Measurements from ENCODE around the gene TSPAN14.
"Not testable (repeated sequence)": the region's sequence is repeated elsewhere in the genome, so short reads cannot be mapped to it uniquely, and the experiment has no call there.

The TSPAN14 gene

DNA sequence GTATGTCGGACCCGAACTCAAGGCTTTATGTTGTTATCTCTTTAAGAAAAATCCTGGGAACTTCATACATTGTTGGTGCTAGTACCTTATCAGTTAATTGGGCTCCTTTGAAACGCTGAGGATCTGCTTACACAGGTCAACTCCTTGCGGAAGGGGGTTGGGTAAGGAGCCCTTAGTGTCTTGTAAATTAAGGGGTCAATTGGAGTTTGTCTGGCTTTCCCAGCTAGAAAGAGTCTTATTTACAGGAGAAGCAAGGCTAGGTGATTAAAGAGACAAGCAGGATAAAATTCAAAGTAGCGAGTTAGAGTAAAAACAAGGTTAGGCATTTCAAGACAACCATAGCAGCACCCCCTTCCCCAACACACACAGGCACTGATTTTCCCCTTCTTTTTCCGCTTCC, 36.9 kb upstream of the TSPAN14 start:
- in situ Hi-C loops (cut with HindIII; ENCODE audit: low pct_ligation_motif_present, low pct_unique_long_range_greater_than_20kb, low sequenced_read_pairs); DNase-seq: not testable (repeated sequence)

DNA sequence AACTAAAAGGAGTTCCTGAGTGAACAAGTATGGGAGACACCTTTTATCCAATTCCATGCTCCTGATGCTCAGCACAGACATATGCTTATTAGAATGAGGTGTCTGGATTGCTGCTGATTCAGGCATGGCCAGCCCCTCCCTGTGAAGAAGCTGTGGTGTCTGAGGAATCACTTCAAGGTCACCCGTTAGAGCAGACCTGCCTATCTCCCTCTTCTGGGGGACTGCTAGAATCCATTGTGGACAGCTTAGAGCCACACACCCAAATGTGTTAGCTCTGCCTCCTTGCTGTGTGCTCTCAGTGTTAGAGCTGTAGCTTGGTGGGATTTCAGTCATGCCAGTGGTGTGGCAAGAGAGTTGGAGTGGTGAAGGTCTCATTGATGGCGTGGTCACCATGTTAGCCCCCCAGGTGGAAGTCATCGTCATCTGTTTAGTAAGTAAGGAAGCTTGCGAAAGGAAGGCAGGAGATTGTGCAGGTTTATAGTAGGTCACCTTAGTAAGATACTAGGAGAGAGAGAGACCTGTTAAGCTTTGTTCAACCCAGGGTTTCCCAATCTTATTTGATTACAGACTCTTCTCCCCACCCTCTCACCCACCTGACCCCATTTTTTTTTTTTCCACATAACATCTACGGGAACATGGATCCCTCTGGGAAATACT, 32.9 kb upstream of the TSPAN14 start:
- in situ Hi-C loops (cut with HindIII; ENCODE audit: low pct_ligation_motif_present, low pct_unique_long_range_greater_than_20kb, low sequenced_read_pairs), result no loop called here
- no peak for DNase-seq

DNA sequence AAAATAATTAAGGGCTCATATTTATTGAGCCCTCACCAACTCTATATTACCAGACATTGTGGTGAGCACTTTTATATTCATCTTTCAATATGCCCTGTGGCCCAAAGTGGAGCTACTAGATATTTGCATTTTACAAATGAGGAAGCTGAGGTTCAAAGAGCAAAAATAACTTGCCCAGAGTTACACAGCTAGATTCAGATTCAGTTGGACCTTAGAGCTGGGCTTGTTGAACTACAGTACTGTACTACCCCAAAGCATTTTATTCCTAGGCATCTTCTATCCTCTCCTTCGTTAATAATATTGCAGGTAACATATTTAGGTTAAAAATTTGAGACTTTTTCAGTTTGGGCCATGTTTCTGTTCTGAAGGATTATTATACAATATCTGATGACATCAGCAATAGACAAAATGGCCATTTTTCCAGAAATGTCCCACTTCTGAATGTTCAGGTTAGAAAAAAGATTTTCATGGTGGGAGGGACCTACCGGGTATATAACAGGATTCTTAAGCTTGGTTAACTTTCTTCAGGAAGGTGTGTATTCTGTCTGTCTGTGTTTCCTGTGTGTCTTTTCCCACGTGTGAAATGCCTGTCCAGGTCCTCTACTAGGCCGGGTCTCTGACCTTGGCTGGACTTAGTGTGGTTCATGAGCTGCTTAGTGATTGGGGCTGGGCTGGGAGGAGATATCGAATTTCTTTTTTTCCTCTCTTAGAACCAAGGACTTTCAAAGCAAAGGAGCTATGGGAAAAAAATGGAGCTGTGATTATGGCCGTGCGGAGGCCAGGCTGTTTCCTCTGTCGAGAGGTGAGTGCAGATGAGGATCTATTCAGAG, 32.2 kb upstream of the TSPAN14 start:
- DNase-seq, result no peak
- in situ Hi-C loops (cut with HindIII; ENCODE audit: low pct_ligation_motif_present, low pct_unique_long_range_greater_than_20kb, low sequenced_read_pairs), result no loop called here

DNA sequence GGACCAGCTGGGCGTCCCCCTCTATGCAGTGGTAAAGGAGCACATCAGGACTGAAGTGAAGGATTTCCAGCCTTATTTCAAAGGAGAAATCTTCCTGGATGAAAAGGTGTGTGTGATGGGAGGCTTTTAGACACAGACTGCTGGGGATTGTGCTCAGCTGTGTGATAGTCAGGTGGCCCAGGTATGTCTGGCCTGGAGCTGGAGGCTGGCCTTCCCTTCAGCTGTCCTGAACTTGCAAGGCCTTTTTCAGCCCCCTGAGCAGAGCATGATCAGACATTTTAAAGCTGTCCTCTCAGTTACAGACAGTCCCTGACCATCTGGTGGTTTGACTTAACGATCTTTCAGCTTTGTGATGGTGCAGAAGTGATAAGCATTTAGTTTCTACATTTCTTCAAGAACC, 28.2 kb upstream of the TSPAN14 start:
- in situ Hi-C loops (cut with HindIII; ENCODE audit: low pct_ligation_motif_present, low pct_unique_long_range_greater_than_20kb, low sequenced_read_pairs), result no loop called here
- no peak for DNase-seq

DNA sequence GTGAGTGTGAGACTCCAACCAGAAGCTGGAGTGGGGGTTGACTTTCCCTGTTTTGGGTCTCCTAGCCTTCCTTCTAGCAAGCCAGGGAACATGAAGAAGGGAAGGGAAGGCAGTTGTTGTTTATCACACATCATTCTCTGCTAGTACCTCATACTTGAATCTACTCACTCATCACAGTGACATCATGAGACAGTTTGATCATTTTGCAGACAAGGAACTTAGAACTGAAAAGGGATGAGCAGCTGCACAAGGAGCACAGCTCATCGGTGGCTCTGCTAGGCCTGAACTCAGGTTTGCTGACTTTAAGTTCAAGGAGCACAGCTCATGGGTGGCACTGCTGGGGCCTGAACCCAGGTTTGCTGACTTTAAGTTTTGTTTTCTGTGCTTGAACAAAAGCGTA, 26.6 kb upstream of the TSPAN14 start:
- no peak for DNase-seq
- in situ Hi-C loops (cut with HindIII; ENCODE audit: low pct_ligation_motif_present, low pct_unique_long_range_greater_than_20kb, low sequenced_read_pairs), result no loop called here

DNA sequence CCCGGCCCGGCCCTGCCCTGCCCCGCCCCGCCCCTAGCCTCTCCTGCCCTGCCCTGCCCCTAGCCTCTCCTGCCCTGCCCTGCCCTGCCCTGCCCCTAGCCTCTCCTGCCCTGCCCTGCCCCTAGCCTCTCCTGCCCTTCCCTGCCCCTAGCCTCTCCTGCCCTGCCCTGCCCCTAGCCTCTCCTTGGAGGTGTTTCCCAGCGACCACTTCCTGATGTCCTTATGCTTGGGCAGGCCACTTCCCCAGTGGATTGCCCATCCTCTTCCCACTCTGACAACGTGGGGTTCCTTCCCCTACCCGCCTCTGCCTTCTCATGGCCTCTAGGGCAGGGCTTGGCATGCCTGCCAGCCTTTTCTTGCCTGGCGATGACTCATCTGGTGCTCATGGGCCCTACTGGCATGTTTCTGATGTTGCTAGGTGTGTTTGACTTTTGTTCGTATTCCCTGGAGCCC, 24.6 kb upstream of the TSPAN14 start:
- DNase-seq, result peak; percentile 87
- in situ Hi-C loops (cut with HindIII; ENCODE audit: low pct_ligation_motif_present, low pct_unique_long_range_greater_than_20kb, low sequenced_read_pairs), result no loop called here

DNA sequence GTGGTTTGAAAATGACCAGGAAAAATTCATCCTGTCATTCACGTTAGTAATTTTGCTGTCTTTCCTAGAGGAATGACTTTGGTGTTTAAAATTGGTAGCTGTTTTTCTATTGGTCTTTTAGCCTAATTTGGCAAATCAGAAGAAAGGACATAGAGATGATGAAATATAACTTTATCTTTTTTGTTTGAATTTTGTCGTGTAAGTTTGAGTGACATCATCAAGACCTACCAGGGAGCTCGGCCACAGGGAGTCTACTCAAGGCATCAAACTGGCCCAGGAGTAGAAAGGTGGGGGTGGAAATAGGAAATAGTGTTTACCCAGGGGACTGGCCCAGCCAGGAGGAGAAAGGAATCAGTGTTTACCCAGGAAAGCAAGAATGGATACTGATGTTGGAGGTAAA, 21.0 kb upstream of the TSPAN14 start:
- in situ Hi-C loops (cut with HindIII; ENCODE audit: low pct_ligation_motif_present, low pct_unique_long_range_greater_than_20kb, low sequenced_read_pairs), result no loop called here

DNA sequence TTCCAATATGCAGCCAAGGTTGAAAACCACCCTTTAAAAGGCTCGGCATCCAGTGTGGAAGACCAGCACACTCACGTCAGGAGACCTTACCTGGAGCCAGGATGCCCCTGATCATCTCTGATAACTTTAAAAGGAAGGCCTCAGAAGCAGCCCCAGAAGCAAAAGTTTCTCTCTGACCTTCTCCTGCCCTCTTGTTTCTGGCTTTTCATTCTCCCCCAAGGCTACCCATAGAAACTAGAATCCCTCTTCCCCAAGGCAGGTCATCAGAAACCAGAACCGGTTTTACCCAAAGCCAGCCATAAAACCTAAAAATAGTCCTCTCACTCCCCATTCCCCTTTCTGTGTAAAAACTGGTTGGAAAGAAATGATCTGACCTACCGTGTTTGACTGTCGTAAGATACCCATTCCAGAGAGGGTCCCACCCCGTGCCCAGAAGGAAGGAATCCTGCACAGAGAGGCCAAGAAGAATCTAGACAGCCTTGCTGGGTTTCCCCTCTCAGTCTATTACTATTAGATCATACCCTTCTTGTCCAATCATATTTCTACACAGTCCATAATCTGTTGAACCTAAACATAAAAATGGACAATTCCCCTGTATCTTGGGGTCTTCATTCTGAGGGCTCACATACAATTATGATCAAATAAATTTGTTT, 17.5 kb upstream of the TSPAN14 start:
- in situ Hi-C loops (cut with HindIII; ENCODE audit: low pct_ligation_motif_present, low pct_unique_long_range_greater_than_20kb, low sequenced_read_pairs), result no loop called here
- DNase-seq, result no peak

More for the DNA sequence above, 21.0 kb upstream of the TSPAN14 start:
- no peak for DNase-seq

DNA sequence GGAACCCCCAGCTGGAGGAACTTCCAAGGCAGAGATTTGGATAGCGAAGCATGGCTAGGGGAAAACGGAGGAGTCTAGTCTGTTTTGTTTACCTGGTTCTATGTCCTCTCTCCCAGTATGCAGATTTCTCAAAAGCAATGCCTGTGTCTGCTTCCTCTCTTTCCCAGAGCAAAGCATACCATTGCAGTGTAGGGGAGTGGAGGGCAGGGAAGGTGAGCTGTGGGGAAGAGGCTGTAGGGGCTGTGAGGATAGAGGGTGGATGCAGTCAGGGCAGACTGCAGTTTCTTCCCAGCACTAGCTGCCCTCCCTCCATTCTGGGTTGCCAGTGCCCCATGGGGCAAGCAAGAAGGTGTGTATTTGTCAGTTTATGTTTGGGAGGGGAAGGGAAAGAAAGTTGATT, 16.9 kb upstream of the TSPAN14 start:
- no peak for DNase-seq
- in situ Hi-C loops (cut with HindIII; ENCODE audit: low pct_ligation_motif_present, low pct_unique_long_range_greater_than_20kb, low sequenced_read_pairs), result no loop called here

DNA sequence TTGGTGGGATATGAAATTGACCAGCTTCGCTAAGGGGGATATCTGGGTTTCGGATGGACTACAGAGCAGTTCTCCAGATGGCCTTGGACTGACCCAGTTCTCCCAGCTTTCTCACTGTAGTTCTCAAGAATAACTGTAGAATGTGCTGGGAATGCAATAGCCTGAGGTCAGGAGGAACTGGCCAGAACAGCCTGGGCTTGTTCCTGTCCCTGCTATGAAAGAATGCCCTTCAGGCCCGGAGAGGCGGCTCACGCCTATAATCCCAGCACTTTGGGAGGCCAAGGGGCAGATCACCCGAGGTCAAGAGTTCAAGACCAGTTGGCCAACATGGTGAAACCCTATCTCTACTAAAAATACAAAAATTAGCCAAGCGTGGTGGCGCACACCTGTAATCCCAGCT, 12.3 kb upstream of the TSPAN14 start:
- no peak for DNase-seq
- in situ Hi-C loops (cut with HindIII; ENCODE audit: low pct_ligation_motif_present, low pct_unique_long_range_greater_than_20kb, low sequenced_read_pairs), result no loop called here

DNA sequence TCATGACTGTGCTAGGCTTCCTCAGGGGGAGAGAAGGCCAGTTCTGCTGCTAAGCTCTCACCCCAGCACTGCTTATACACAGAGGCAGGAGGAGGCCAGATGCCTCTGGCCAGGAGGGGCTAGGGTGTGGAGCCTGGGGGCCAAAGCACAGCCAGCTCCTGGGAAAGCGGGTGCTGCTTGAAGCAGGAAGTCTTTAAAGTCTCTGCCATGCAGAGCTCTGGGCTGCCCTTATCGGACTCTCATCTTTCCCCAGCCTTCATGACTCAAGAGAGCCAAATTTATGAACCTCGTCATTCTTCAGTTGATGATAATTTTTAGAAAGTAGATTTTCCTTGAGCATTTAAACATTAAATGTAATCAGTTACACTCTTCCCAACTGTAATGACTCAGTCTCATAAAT, 11.2 kb upstream of the TSPAN14 start:
- DNase-seq, result no peak
- in situ Hi-C loops (cut with HindIII; ENCODE audit: low pct_ligation_motif_present, low pct_unique_long_range_greater_than_20kb, low sequenced_read_pairs), result no loop called here

DNA sequence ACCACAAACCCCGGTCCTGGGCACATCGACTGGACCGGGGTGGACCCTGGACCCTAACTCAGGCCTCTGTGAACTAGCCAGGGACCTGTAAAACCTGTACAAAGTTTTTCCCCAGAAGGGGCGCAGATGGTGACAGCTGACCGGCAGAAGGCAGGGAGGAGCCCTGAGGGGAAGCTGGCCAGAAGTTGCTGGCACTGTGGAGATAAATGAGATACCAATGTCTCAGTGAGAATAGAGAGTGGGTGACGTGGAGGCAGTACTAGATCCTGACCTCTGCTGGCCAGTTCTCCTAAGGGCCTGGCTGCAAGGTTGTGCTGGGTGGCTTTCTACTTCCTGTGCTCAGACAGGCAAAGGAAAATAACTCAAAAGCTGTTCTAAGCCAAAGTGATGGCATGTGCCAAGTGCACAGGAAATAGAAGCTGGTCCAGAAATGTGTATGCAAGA, 10.6 kb upstream of the TSPAN14 start:
- in situ Hi-C loops (cut with HindIII; ENCODE audit: low pct_ligation_motif_present, low pct_unique_long_range_greater_than_20kb, low sequenced_read_pairs), result no loop called here
- peak; percentile 63 for DNase-seq

DNA sequence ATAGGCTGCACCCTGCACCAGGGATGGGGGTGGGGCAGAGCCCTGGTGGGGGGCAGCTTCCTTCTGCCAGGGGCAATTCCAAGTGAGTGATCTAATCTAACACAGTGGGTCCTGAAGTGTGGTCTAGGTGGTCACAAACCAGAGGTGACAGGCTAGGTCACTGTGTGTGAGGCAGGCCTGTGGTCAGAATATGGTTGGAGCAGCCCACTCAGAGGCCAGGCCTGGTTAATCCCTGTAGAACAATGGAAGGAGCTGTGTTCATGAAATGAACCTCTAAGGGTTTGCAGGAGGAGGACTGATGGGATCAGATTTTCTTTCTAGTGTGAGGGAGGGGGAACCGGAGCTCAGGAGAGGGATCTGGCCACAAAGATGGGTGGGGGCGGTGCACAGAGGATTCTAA, 10.0 kb upstream of the TSPAN14 start:
- in situ Hi-C loops (cut with HindIII; ENCODE audit: low pct_ligation_motif_present, low pct_unique_long_range_greater_than_20kb, low sequenced_read_pairs), result no loop called here
- DNase-seq, result no peak

DNA sequence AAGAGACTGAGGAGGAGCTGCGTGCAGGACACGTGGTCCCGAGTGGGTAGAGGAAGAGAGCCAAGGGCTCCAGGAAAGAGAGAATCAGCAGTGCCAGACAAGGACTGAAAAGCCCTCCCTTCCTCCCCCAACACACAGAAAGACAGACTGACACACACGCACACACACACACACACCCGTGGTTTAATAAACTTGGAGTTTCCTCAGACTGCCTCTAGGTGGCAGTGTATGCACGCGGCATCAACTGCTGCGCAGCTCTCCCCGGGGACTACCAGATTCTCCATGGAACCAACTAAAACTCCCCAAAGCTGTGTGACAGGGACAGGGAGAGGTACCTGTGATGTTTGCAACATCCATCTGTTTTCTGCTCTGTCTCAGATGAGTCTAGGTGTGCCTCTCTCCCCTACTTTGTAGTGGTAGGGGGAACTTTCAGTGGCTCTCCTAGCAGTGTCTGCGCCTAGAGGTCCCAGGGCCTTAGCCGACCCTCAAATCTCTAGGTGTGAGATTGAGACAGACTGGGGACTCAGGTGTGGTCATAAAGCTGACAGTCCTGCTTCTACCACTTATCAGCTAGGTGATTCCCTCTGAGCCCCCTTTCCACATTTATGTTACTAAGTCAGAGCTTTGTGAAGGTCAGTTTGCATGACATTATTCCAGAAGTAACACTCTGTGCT, 9.3 kb upstream of the TSPAN14 start:
- DNase-seq, result peak; percentile 77

DNA sequence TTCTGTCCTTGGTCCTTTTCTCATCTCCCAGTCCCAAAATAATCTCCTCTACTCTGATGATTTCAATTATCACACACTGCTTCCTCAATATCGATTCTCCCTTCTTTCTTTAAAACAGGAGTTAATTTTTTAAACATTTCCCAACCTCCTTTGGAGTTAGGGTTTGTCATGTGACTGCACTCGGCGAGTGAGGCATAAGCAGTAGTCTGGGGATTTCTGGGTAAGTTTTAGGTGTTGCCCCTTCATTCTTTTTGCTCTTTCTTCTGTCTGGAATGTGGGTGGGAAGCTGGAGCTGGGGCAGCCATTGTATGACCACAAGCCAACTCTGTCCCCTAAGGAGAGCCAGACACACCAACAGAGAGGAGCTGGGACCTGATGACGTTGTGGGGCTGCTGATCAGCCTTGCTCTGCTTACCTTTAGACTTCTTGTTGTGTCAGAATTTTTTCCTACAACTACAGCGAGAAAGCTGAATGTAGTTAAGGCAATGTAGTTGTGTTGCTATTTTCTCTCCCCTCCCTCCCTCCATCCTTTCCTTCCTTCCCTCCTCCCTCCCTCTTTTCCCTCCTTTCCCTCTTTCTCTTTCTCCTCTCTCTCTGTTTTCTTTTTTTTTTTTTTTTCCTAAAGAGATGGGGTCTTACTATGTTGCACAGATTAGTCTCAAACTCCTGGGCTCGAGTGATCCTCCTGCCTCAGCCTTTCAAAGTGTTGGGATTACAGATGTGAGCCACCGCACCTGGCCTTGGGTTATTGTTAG, 6.5 kb upstream of the TSPAN14 start:
- DNase-seq, result no peak
- in situ Hi-C loops (cut with HindIII; ENCODE audit: low pct_ligation_motif_present, low pct_unique_long_range_greater_than_20kb, low sequenced_read_pairs), result no loop called here

More for the DNA sequence above, 9.3 kb upstream of the TSPAN14 start:
- in situ Hi-C loops (cut with HindIII; ENCODE audit: low pct_ligation_motif_present, low pct_unique_long_range_greater_than_20kb, low sequenced_read_pairs), result no loop called here

DNA sequence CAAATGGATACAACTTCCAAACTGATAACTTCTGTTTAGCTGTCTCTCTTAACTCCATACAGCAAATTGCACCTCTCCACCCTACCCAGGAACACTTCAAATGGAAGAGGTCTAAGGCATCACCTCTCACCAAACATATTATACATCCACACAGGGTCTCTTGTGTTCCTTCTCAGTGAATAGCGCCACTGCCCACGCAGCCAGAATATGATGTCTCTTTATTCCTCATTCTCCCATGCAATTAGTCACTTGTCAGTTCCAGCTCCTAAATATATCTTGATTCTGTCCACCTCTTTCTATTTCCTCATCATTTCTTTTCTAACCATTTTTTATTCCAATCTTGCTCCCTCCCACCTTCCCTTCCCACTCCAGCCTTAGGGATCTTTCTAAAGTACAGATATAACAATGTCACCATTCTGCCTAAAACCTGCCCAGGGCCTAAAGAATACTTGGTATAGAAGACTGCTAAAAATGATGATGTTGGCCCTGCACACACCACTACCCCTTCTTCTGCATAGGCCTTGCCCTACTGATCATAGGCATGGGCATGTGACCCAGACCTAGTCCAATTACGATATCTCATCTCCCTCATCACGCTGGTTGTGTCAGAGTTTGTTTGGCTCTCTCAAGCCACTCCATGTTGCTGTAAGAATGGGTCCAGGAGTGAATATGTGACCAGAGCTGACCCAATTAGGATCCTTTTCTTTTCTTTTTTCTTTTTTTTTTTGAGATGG, 5.7 kb upstream of the TSPAN14 start:
- in situ Hi-C loops (cut with HindIII; ENCODE audit: low pct_ligation_motif_present, low pct_unique_long_range_greater_than_20kb, low sequenced_read_pairs), result no loop called here
- DNase-seq, result no peak

DNA sequence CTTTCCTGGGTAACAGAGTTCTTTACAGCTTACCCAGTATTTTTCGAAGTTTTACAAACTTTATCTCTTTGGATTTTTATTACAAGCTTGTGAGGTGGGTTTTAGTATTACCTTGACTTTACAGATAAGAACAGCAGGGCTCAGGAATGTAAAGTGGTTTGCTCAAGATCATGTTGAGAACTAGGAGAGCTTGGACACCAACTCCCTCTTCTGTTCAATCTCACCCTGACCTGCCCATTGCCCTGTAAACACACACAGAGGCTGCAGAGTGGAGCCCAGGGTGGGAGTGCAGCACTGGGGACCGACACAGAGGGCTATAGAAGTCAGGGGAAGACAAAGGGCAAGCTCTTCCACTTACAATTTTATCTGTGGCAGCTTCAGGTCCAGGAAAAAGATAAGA, 4.6 kb upstream of the TSPAN14 start:
- in situ Hi-C loops (cut with HindIII; ENCODE audit: low pct_ligation_motif_present, low pct_unique_long_range_greater_than_20kb, low sequenced_read_pairs), result no loop called here
- DNase-seq, result no peak

DNA sequence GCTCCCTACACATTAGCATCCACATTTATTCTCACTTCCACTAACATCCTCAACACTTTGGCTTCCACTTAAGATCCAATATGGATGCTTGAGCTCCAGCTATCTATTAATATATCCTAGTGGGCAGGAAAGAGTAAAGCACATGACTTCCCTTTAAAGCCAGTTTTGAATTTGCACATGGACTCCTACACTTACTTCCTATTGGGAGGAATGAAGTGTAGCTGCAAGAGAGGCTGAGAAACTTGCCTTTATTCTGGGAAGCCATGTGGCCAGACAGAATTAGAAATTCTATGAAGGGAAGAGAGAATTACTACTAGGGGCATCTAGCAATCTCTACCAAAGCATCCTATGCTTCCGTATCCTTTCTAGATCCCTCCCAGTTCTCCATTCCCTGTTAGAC, 3.0 kb upstream of the TSPAN14 start:
- in situ Hi-C loops (cut with HindIII; ENCODE audit: low pct_ligation_motif_present, low pct_unique_long_range_greater_than_20kb, low sequenced_read_pairs), result no loop called here
- DNase-seq, result no peak

Data from ACHN (cell line).